ENCODE measurements around the gene ARMC8.

The ARMC8 gene

GRCh38 chr3:138173769-138174420, 13.2 kb upstream of the ARMC8 start:
- H3K9me3 ChIP-seq (ENCODE audit: control insufficient read depth in 2 of 2, low read length in 2 of 2) = no peaks in the 10 kb centered on the region
- no peaks in the 10 kb centered on the region for H3K27me3 ChIP-seq (ENCODE audit: control insufficient read depth in 2 of 2, insufficient read depth in 2 of 2, low read length in 2 of 2)
- peak overlapping the region; percentile 87 to 93 for H3K4me3 ChIP-seq (ENCODE audit: low read length in 2 of 2)
- peak overlapping the region; percentile 76 to 79 for H3K9ac ChIP-seq (ENCODE audit: low read depth in 1 of 2, low read length in 2 of 2)
- H3K4me1 ChIP-seq (ENCODE audit: control insufficient read depth in 2 of 2, insufficient read depth in 2 of 2, low read length in 2 of 2) = peaks cover 0 to 10% of the 10 kb centered on the region in 2 donors
- peaks cover 10% of the 10 kb centered on the region in 2 donors for H3K36me3 ChIP-seq (ENCODE audit: control insufficient read depth in 2 of 2, insufficient read depth in 2 of 2, low read length in 2 of 2)
- H3K27ac ChIP-seq (ENCODE audit: low read depth in 2 of 2, low read length in 2 of 2) = peak overlapping the region; percentile 80 to 84

DNA sequence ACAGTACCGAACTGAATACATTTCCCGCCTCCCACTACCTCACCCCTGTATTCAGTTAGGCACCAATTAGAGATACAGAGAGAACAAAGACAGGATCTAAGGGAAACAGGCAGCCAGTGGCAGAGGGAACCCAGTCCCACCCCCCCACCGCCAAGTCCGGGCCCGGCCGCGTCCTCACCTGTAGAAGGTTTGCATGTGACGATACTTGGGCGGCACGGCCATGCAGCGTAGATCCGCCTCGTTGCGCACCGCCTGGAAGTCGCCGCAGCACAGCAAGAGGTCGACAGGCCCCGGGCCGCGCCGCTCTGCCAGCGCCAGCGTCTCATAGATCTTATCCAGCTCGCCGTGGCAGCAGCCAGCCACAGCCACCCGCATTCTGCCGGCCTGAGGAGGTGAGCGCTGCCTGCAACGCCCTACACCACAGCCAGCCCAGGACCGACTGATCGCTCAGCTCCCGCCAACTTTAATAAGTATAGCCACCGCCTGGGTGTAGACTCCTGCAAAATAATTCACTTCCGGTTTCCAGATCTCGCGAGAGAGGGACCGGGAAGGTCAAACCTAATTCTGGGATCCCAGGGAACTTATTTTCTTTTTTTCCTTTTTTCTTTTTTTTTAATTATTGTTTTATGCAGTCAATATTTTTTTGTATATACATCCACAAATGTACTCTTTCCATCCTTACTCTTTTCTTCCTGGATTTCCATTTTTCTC, 12.5 kb upstream of the ARMC8 start, which contains the start of gene DBR1:
DBR1 (minus strand) TSS at position 501 of the 711 bp plus-strand sequence; CDS start at position 375, 126 bp downstream.
- Histone ChIP-seq H3K4me3 (ENCODE audit: low read length in 2 of 2) (peak within 1 kb of the TSS; percentile 87 to 93), H3K9ac (ENCODE audit: low read depth in 1 of 2, low read length in 2 of 2) (peak within 1 kb of the TSS; percentile 76 to 79), H3K27me3 (ENCODE audit: control insufficient read depth in 2 of 2, insufficient read depth in 2 of 2, low read length in 2 of 2) (no peaks in the 10 kb centered on the region), H3K27ac (ENCODE audit: low read depth in 2 of 2, low read length in 2 of 2) (peak within 1 kb of the TSS; percentile 80 to 84), H3K4me1 (ENCODE audit: control insufficient read depth in 2 of 2, insufficient read depth in 2 of 2, low read length in 2 of 2) (peaks cover 0 to 10% of the 10 kb centered on the region in 2 donors), H3K36me3 (ENCODE audit: control insufficient read depth in 2 of 2, insufficient read depth in 2 of 2, low read length in 2 of 2) (peaks cover 6 to 10% of the 10 kb centered on the region in 2 donors), H3K9me3 (ENCODE audit: control insufficient read depth in 2 of 2, low read length in 2 of 2) (no peaks in the 10 kb centered on the region)

DNA sequence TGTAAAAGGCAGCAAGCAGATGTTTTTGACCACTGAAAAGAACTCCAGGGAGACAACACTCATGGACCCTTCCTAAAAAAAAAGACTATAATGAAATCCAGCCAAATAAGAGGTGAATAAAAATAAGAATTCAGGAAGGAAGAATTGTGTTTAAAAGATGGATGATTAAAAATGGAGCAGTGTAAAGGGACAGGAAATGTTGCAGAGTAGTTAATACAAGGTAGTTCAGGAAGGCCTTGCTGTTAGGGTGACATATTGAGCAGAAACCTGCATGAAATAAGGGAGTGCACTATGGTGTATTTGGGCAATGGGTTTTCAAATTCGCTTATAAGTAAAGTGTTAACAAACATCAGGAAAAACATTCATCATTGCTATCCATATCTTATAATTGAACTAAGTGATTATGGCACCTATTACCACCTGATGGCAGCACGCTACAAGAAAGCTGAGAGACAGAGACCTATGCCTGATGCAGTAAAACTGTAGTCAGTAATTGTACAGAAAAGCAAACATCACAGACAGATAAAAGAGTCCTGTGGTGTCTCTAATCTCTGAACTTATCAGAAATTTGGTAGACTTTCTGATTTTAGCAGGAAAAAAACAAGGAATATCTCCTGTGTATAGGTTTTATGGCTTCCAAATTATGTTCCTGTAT, 6.6 kb upstream of the ARMC8 start:
- Histone ChIP-seq H3K27me3 (ENCODE audit: control insufficient read depth in 2 of 2, insufficient read depth in 2 of 2, low read length in 2 of 2) (peaks cover 0 to 2% of the 10 kb centered on the region in 2 donors), H3K36me3 (ENCODE audit: control insufficient read depth in 2 of 2, insufficient read depth in 2 of 2, low read length in 2 of 2) (no peaks in the 10 kb centered on the region), H3K4me1 (ENCODE audit: control insufficient read depth in 2 of 2, insufficient read depth in 2 of 2, low read length in 2 of 2) (no peaks in the 10 kb centered on the region), H3K27ac (ENCODE audit: low read depth in 2 of 2, low read length in 2 of 2) (no peak overlapping the region), H3K9ac (ENCODE audit: low read depth in 1 of 2, low read length in 2 of 2) (no peak overlapping the region), H3K4me3 (ENCODE audit: low read length in 2 of 2) (no peak overlapping the region), H3K9me3 (ENCODE audit: control insufficient read depth in 2 of 2, low read length in 2 of 2) (no peaks in the 10 kb centered on the region)

- Histone ChIP-seq H3K36me3 (ENCODE audit: control insufficient read depth in 2 of 2, insufficient read depth in 2 of 2, low read length in 2 of 2) (no peaks in the 10 kb centered on the region), H3K9ac (ENCODE audit: low read depth in 1 of 2, low read length in 2 of 2) (no peak overlapping the region), H3K27me3 (ENCODE audit: control insufficient read depth in 2 of 2, insufficient read depth in 2 of 2, low read length in 2 of 2) (peaks cover 0 to 2% of the 10 kb centered on the region in 2 donors), H3K9me3 (ENCODE audit: control insufficient read depth in 2 of 2, low read length in 2 of 2) (no peaks in the 10 kb centered on the region), H3K27ac (ENCODE audit: low read depth in 2 of 2, low read length in 2 of 2) (no peak overlapping the region), H3K4me1 (ENCODE audit: control insufficient read depth in 2 of 2, insufficient read depth in 2 of 2, low read length in 2 of 2) (peaks cover 6 to 15% of the 10 kb centered on the region in 2 donors), H3K4me3 (ENCODE audit: low read length in 2 of 2) (no peak overlapping the region)
These were observed 2.1 kb upstream of the ARMC8 start for GRCh38 chr3:138184994-138185393.

GRCh38 chr3:138186221-138186620, 880 bp upstream of the ARMC8 start:
- peak overlapping the region; percentile 94 to 97 for H3K9ac ChIP-seq (ENCODE audit: low read depth in 1 of 2, low read length in 2 of 2)
- peak overlapping the region; percentile 97 to 98 for H3K4me3 ChIP-seq (ENCODE audit: low read length in 2 of 2)
- peak overlapping the region; percentile 95 to 97 for H3K27ac ChIP-seq (ENCODE audit: low read depth in 2 of 2, low read length in 2 of 2)

GRCh38 chr3:138186803-138187295, 252 bp upstream of the ARMC8 start:
- Histone ChIP-seq H3K27me3 (ENCODE audit: control insufficient read depth in 2 of 2, insufficient read depth in 2 of 2, low read length in 2 of 2) (peaks cover 0 to 2% of the 10 kb centered on the region in 2 donors), H3K9ac (ENCODE audit: low read depth in 1 of 2, low read length in 2 of 2) (peak overlapping the region; percentile 94 to 97), H3K36me3 (ENCODE audit: control insufficient read depth in 2 of 2, insufficient read depth in 2 of 2, low read length in 2 of 2) (no peaks in the 10 kb centered on the region), H3K9me3 (ENCODE audit: control insufficient read depth in 2 of 2, low read length in 2 of 2) (no peaks in the 10 kb centered on the region), H3K27ac (ENCODE audit: low read depth in 2 of 2, low read length in 2 of 2) (peak overlapping the region; percentile 95 to 97), H3K4me3 (ENCODE audit: low read length in 2 of 2) (peak overlapping the region; percentile 97 to 98), H3K4me1 (ENCODE audit: control insufficient read depth in 2 of 2, insufficient read depth in 2 of 2, low read length in 2 of 2) (peaks cover 6 to 15% of the 10 kb centered on the region in 2 donors)

More at GRCh38 chr3:138186221-138186620, 880 bp upstream of the ARMC8 start:
- Histone ChIP-seq H3K9me3 (ENCODE audit: control insufficient read depth in 2 of 2, low read length in 2 of 2) (no peaks in the 10 kb centered on the region), H3K27me3 (ENCODE audit: control insufficient read depth in 2 of 2, insufficient read depth in 2 of 2, low read length in 2 of 2) (peaks cover 0 to 2% of the 10 kb centered on the region in 2 donors), H3K36me3 (ENCODE audit: control insufficient read depth in 2 of 2, insufficient read depth in 2 of 2, low read length in 2 of 2) (no peaks in the 10 kb centered on the region), H3K4me1 (ENCODE audit: control insufficient read depth in 2 of 2, insufficient read depth in 2 of 2, low read length in 2 of 2) (peaks cover 6 to 15% of the 10 kb centered on the region in 2 donors)

GRCh38 chr3:138188013-138188730, 1.1 kb downstream of the ARMC8 start:
- Histone ChIP-seq H3K4me1 (ENCODE audit: control insufficient read depth in 2 of 2, insufficient read depth in 2 of 2, low read length in 2 of 2) (peaks cover 6 to 15% of the 10 kb centered on the region in 2 donors), H3K36me3 (ENCODE audit: control insufficient read depth in 2 of 2, insufficient read depth in 2 of 2, low read length in 2 of 2) (no peaks in the 10 kb centered on the region), H3K27ac (ENCODE audit: low read depth in 2 of 2, low read length in 2 of 2) (peak overlapping the region; percentile 95 to 97), H3K9ac (ENCODE audit: low read depth in 1 of 2, low read length in 2 of 2) (peak overlapping the region; percentile 94 to 97), H3K4me3 (ENCODE audit: low read length in 2 of 2) (peak overlapping the region; percentile 97 to 98), H3K27me3 (ENCODE audit: control insufficient read depth in 2 of 2, insufficient read depth in 2 of 2, low read length in 2 of 2) (peaks cover 0 to 2% of the 10 kb centered on the region in 2 donors), H3K9me3 (ENCODE audit: control insufficient read depth in 2 of 2, low read length in 2 of 2) (no peaks in the 10 kb centered on the region)

GRCh38 chr3:138195481-138195880, 8.4 kb downstream of the ARMC8 start:
- Histone ChIP-seq H3K9me3 (ENCODE audit: control insufficient read depth in 2 of 2, low read length in 2 of 2) (no peaks in the 10 kb centered on the region), H3K4me1 (ENCODE audit: control insufficient read depth in 2 of 2, insufficient read depth in 2 of 2, low read length in 2 of 2) (no peaks in the 10 kb centered on the region), H3K27ac (ENCODE audit: low read depth in 2 of 2, low read length in 2 of 2) (no peak overlapping the region), H3K27me3 (ENCODE audit: control insufficient read depth in 2 of 2, insufficient read depth in 2 of 2, low read length in 2 of 2) (no peaks in the 10 kb centered on the region), H3K36me3 (ENCODE audit: control insufficient read depth in 2 of 2, insufficient read depth in 2 of 2, low read length in 2 of 2) (no peaks in the 10 kb centered on the region), H3K9ac (ENCODE audit: low read depth in 1 of 2, low read length in 2 of 2) (no peak overlapping the region), H3K4me3 (ENCODE audit: low read length in 2 of 2) (no peak overlapping the region)

DNA sequence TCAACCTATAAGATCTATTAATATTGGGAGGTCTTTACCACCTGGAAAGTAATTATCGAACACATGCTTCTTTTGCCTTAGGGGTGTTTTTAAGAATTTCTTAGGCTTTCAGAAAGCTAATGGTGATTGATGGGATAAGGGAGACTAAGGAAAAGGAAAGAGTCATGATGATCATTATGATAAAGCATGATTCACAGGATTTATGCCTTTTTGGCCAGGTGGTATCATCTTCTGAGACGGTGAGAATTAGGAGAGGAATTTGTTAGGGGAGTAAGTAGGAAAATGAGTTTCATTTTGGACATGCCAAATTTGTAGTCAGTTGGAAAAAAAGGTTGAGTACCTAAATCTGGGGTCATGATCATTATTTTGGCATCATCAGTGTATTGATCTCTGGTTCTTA, 8.9 kb downstream of the ARMC8 start:
- Histone ChIP-seq H3K9me3 (ENCODE audit: control insufficient read depth in 2 of 2, low read length in 2 of 2) (no peaks in the 10 kb centered on the region), H3K36me3 (ENCODE audit: control insufficient read depth in 2 of 2, insufficient read depth in 2 of 2, low read length in 2 of 2) (no peaks in the 10 kb centered on the region), H3K4me1 (ENCODE audit: control insufficient read depth in 2 of 2, insufficient read depth in 2 of 2, low read length in 2 of 2) (no peaks in the 10 kb centered on the region), H3K9ac (ENCODE audit: low read depth in 1 of 2, low read length in 2 of 2) (no peak overlapping the region), H3K4me3 (ENCODE audit: low read length in 2 of 2) (no peak overlapping the region), H3K27ac (ENCODE audit: low read depth in 2 of 2, low read length in 2 of 2) (no peak overlapping the region), H3K27me3 (ENCODE audit: control insufficient read depth in 2 of 2, insufficient read depth in 2 of 2, low read length in 2 of 2) (no peaks in the 10 kb centered on the region)

Measured in mucosa of rectum (tissue), 2 donors.